ENCODE results near the gene KEL.

Gene KEL

GRCh38 chr7:142962991-142963390 is 828 bp upstream of the KEL start:
- DNase-seq (ENCODE audit: low read depth, low spot score) = no peak
- in situ Hi-C loops (cut with HindIII; ENCODE audit: low sequenced_read_pairs) = no loop called here
- H3K4me3 ChIP-seq (ENCODE audit: low read depth, low read length) = no peak overlapping the region
- no peak for TF ChIP-seq CTCF (IDR thresholded peaks at IDR 0.05; ENCODE audit: low read depth, low read length)

GRCh38 chr7:142961595-142961972 is 579 bp downstream of the KEL start:
- TF ChIP-seq CTCF (IDR thresholded peaks at IDR 0.05; ENCODE audit: low read depth, low read length) = no peak
- H3K4me3 ChIP-seq (ENCODE audit: low read depth, low read length) = no peak overlapping the region
- DNase-seq (ENCODE audit: low read depth, low spot score) = no peak
- in situ Hi-C loops (cut with HindIII; ENCODE audit: low sequenced_read_pairs) = no loop called here

- no peak for TF ChIP-seq CTCF (IDR thresholded peaks at IDR 0.05; ENCODE audit: low read depth, low read length)
- no peak overlapping the region for H3K4me3 ChIP-seq (ENCODE audit: low read depth, low read length)
- DNase-seq (ENCODE audit: low read depth, low spot score) = no peak
- in situ Hi-C loops (cut with HindIII; ENCODE audit: low sequenced_read_pairs) = no loop called here
Measured at GRCh38 chr7:142960955-142961512, 1.1 kb downstream of the KEL start.

- TF ChIP-seq CTCF (IDR thresholded peaks at IDR 0.05; ENCODE audit: low read depth, low read length) = no peak
- DNase-seq (ENCODE audit: low read depth, low spot score) = no peak
- H3K4me3 ChIP-seq (ENCODE audit: low read depth, low read length) = no peak overlapping the region
- in situ Hi-C loops (cut with HindIII; ENCODE audit: low sequenced_read_pairs) = no loop called here
Measured at GRCh38 chr7:142959202-142959601, 3.0 kb downstream of the KEL start.

- H3K4me3 ChIP-seq (ENCODE audit: low read depth, low read length) = no peak overlapping the region
- DNase-seq (ENCODE audit: low read depth, low spot score) = no peak
- TF ChIP-seq CTCF (IDR thresholded peaks at IDR 0.05; ENCODE audit: low read depth, low read length) = no peak
- in situ Hi-C loops (cut with HindIII; ENCODE audit: low sequenced_read_pairs) = no loop called here
Measured at GRCh38 chr7:142957723-142958122, 4.4 kb downstream of the KEL start.

GRCh38 chr7:142956951-142957623 is 5.1 kb downstream of the KEL start:
- no peak for TF ChIP-seq CTCF (IDR thresholded peaks at IDR 0.05; ENCODE audit: low read depth, low read length)
- no peak for DNase-seq (ENCODE audit: low read depth, low spot score)
- H3K4me3 ChIP-seq (ENCODE audit: low read depth, low read length) = no peak overlapping the region
- in situ Hi-C loops (cut with HindIII; ENCODE audit: low sequenced_read_pairs) = no loop called here
